RWPE1 (cell line): ENCODE results near the gene SEMA5A.

Experiments used
- CTCF ChIA-PET: fragments of 350-600 bp; sonication (Branson Sonifier 250); formaldehyde crosslinking; extraction: SDS; loops from one replicate; lab custom pipeline; 2021; lab: Yijun Ruan, JAX
- POLR2A ChIA-PET: fragments of 400-600 bp; formaldehyde crosslinking; extraction: SDS; loops from one replicate; lab custom pipeline; 2020; ENCODE audit warnings: antibody characterized with exemption; ENCODE audit not compliant: low non-redundant PET; lab: Yijun Ruan, JAX
- DNase-seq: peaks from one replicate; pipeline ENCODE4 v3.0.0; 2012; ENCODE audit warnings: low spot score
- H3K27ac ChIP-seq: fragments of 450-650 bp; 2 replicates; pipeline ENCODE4 v1.5.1; 2017
- TF ChIP-seq, protein P1 (sequence below): fragments of 450-650 bp; conservative IDR thresholded peaks from 2 replicates; pipeline ENCODE4 v1.5.1; 2017; ENCODE audit warnings: low read depth, mild to moderate bottlenecking

The SEMA5A gene

DNA sequence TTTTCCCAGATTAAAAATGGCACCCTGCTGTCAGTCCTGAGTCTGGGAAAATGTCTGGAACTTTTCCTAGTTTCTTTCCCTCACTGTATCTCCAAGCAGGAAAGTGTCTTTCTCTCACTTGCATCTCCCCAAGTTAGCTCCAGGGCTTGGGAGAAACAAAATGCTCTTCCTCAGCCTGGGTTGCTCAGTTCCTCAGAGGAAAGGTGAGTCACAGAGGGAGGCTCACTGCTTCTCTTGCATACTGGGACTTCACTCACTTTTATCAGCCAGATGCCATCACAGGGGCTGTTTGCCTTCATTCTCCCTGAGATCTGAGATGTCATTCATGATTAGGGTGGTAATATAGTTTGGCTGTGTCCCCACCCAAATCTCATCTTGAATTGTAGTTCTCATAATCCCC lies 519.9 kb downstream of the SEMA5A start:
- no peak overlapping the region for H3K27ac ChIP-seq
- POLR2A ChIA-PET, result no interaction called here
- TF ChIP-seq, protein P1, sequence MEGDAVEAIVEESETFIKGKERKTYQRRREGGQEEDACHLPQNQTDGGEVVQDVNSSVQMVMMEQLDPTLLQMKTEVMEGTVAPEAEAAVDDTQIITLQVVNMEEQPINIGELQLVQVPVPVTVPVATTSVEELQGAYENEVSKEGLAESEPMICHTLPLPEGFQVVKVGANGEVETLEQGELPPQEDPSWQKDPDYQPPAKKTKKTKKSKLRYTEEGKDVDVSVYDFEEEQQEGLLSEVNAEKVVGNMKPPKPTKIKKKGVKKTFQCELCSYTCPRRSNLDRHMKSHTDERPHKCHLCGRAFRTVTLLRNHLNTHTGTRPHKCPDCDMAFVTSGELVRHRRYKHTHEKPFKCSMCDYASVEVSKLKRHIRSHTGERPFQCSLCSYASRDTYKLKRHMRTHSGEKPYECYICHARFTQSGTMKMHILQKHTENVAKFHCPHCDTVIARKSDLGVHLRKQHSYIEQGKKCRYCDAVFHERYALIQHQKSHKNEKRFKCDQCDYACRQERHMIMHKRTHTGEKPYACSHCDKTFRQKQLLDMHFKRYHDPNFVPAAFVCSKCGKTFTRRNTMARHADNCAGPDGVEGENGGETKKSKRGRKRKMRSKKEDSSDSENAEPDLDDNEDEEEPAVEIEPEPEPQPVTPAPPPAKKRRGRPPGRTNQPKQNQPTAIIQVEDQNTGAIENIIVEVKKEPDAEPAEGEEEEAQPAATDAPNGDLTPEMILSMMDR, result no peak
- DNase-seq, result no peak
- CTCF ChIA-PET, result no interaction called here

DNA sequence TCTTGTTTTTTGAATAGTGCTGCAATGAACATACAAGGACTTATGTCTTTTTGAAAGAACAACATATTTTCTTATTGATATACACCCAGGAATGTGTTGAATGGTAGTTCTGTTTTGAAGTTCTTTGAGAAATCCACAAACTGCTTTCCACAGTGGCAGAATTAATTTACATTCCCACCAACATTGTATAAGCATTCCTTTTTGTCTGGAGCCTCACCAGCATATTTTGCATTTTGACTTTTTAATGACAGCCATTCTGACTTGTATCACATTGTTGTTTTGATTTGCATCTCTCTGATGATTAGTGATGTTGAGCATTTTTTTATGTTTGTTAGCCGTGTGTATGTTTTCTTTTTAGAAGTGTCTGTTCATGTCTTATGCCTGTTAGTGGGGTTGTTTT lies 524.9 kb downstream of the SEMA5A start:
- DNase-seq, result no peak
- TF ChIP-seq, protein P1, result no peak
- CTCF ChIA-PET, result no interaction called here
- POLR2A ChIA-PET, result no interaction called here
- H3K27ac ChIP-seq, result no peak overlapping the region

DNA sequence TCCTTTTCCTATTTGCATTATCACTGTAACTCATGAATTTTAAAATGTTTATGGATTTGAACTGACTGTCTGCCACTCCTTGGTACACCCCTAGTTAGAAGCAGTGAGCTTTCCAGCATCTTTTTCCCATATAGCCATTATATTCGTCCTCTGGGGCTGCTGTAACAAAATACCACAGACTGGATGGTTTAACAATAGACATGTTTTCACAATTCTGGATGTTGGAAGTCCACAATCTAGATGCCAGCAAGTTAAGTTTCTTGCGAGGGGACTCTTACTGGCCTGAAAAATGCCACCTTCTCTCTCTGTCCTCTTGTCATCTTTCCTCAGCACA lies 530.0 kb downstream of the SEMA5A start:
- DNase-seq, result no peak
- ChIA-PET CTCF (no interaction called here), POLR2A (no interaction called here)
- TF ChIP-seq, protein P1, result no peak
- H3K27ac ChIP-seq, result no peak overlapping the region

DNA sequence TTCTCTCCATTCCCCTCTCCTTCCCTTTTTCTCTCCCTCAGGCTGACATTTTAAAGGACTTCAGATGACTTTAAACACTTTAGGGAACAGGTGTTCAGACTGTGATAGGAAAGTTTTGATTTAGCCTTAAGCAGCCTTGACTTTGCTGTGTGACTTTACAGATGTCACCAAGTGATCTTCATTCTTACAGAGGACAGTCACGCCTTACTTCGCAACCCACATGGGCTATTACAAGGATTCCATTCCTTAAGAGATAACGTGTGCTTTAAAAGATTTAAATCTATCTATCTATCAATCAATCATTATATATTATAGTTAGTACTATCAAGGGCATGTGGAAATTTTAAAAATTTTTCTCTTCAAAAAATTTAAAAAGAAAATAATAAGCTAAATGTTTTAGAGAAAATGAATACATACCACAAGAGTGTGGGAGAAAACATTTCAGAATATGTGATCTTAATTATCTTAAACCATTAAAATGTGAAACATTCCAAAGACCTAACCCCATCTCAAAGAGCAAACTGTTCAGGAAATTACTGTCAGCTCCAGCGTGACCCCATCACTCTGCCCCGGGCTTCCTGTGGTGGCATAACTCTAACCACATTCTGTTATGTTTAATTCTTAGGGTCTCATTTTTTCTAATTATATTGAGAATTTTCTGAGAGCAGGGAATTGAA lies 530.5 kb downstream of the SEMA5A start:
- no peak for DNase-seq
- no peak overlapping the region for H3K27ac ChIP-seq
- CTCF ChIA-PET, result no interaction called here

DNA sequence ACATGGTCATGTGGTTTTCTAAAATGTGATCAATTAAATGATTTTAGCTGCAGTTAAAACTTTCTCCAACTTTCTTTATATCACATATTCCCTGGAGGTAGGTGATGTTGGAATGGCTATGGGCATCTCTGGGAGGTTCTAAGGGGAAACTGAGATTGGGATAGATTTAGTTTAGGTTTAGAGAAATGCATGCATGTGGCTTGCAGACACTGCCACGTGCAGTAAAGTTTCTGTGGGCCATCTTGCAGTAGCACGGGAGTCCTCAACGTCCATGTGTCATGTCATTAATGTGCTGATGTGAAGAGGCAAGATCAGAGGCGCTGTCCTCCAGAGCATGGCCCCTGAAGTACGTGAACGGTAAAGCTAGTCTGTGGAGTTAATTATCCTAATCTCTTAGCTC lies 532.7 kb downstream of the SEMA5A start:
- ChIA-PET CTCF (no interaction called here), POLR2A (no interaction called here)
- no peak for DNase-seq
- H3K27ac ChIP-seq, result no peak overlapping the region
- TF ChIP-seq, protein P1, result no peak

More for the DNA sequence above, 530.5 kb downstream of the SEMA5A start:
- POLR2A ChIA-PET, result no interaction called here
- TF ChIP-seq, protein P1, result no peak

DNA sequence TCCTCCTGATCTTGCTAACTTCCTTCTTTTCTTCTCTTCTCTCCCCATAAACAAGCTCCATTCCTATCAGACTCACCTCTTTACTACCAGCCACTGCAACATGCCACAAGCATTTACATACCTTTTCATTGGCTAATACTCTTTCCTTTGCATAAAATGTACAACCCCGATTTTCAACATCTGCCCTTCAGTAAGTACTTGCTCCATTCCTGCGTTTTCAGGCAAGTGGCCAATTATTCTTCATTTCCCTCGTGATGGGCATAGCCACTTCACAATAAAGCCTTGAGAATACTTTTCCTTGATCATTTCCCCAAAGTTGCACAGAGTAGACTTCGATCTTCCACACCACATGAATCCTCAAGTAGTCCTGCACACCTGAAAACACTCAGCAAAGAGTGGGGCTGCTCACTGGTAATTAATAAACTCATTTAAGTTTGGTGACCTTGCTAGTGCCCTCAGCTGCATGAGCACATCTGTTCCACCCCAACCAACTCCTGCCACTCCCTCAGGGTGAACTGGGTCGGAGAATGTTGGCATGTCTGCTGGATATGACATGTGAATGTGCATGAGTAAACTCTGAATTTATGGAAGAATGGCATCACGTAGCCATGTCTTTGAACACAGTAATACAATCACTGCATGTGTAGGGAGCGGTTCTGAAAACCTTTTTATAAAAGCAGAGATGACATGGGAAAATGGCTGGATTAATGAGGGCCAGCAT lies 535.8 kb downstream of the SEMA5A start:
- no peak overlapping the region for H3K27ac ChIP-seq
- DNase-seq, result no peak
- TF ChIP-seq, protein P1, result no peak
- ChIA-PET CTCF (no interaction called here), POLR2A (no interaction called here)
